HFFc6 (cell line): Measurements from ENCODE around the gene CCNY. TPM values are rescaled to one million over a fixed set of nuclear protein-coding genes. Genes with fewer than 3 reads are reported as not detected.

Experiments used
- DNase-seq: peaks from one replicate; pipeline ENCODE4 v3.0.0-alpha.2; 2018
- H3K27ac Mint-ChIP-seq: 2 replicates; pipeline ENCODE4 v1.8.0; 2020; ENCODE audit warnings: mild to moderate bottlenecking, mixed read lengths
- H3K27me3 Mint-ChIP-seq: 2 replicates; pipeline ENCODE4 v1.8.0; 2021; ENCODE audit warnings: mild to moderate bottlenecking, moderate library complexity, mixed read lengths; ENCODE audit not compliant: insufficient read depth
- H3K36me3 Mint-ChIP-seq: 2 replicates; pipeline ENCODE4 v1.8.0; 2021; ENCODE audit warnings: low read depth, mixed read lengths
- H3K4me1 Mint-ChIP-seq: 2 replicates; pipeline ENCODE4 v1.8.0; 2020; ENCODE audit warnings: low read depth, mixed read lengths
- H3K4me3 Mint-ChIP-seq: 2 replicates; pipeline ENCODE4 v1.8.0; 2020; ENCODE audit warnings: mild to moderate bottlenecking, moderate library complexity, mixed read lengths
- H3K9me3 Mint-ChIP-seq: 2 replicates; pipeline ENCODE4 v1.8.0; 2020; ENCODE audit warnings: mild to moderate bottlenecking, mixed read lengths
- CTCF ChIP-seq: fragments of 200-600 bp; sonication (generic); IDR thresholded peaks from 2 replicates; pipeline ENCODE4 v1.5.0; 2021; ENCODE audit warnings: antibody characterized with exemption, mild to moderate bottlenecking
- total RNA-seq, 6 experiments: library from RNA; stranded (reverse); fragmentation: NEBNext Ultra II Directional; extraction: Animal tissue kit (Norgen Biotek cat#: 25700); gene quantifications; 2 replicates in 1 of 6; 3 replicates in 5 of 6; pipeline ENCODE4 v1.2.3, GENCODE V29; 2021

CCNY gene
- total RNA-seq, 6 experiments from 2014 or later = 60.0 to 76.6 (median 69.9) TPM

- Mint-ChIP-seq H3K4me1 (no peaks in the 10 kb centered on the region), H3K36me3 (no peaks in the 10 kb centered on the region; the same call in 1 of the 2 replicates), H3K9me3 (no peaks in the 10 kb centered on the region), H3K4me3 (no peak overlapping the region), H3K27ac (no peak overlapping the region), H3K27me3 (peaks cover 2% of the 10 kb centered on the region)
- DNase-seq = no peak
- no peak for TF ChIP-seq CTCF
Observed at GRCh38 chr10:35523670-35524225, 187.4 kb downstream of the CCNY start.

- Mint-ChIP-seq H3K4me1 (no peaks in the 10 kb centered on the region; the same call in 1 of the 2 replicates), H3K27me3 (no peaks in the 10 kb centered on the region; the same call in 1 of the 2 replicates), H3K27ac (no peak overlapping the region), H3K4me3 (no peak overlapping the region), H3K36me3 (peaks cover 11% of the 10 kb centered on the region), H3K9me3 (no peaks in the 10 kb centered on the region)
- no peak for DNase-seq
- TF ChIP-seq CTCF = no peak
Observed at GRCh38 chr10:35526746-35527145, 190.4 kb downstream of the CCNY start.

GRCh38 chr10:35532141-35532540 is 195.8 kb downstream of the CCNY start:
- Mint-ChIP-seq H3K4me1 (peaks cover 14% of the 10 kb centered on the region), H3K27ac (no peak overlapping the region), H3K9me3 (peaks cover 10% of the 10 kb centered on the region), H3K27me3 (peaks cover 2% of the 10 kb centered on the region), H3K4me3 (no peak overlapping the region), H3K36me3 (peaks cover 49% of the 10 kb centered on the region)
- no peak for TF ChIP-seq CTCF
- DNase-seq = no peak

GRCh38 chr10:35533565-35533964 is 197.3 kb downstream of the CCNY start:
- H3K9me3 Mint-ChIP-seq = peaks cover 10% of the 10 kb centered on the region
- peaks cover 2% of the 10 kb centered on the region for H3K27me3 Mint-ChIP-seq
- H3K36me3 Mint-ChIP-seq = peaks cover 61% of the 10 kb centered on the region
- TF ChIP-seq CTCF = no peak
- no peak for DNase-seq
- H3K4me3 Mint-ChIP-seq = no peak overlapping the region
- H3K4me1 Mint-ChIP-seq = peaks cover 14% of the 10 kb centered on the region
- H3K27ac Mint-ChIP-seq = no peak overlapping the region

- H3K27ac Mint-ChIP-seq = no peak overlapping the region
Observed at GRCh38 chr10:35535136-35535535, 198.8 kb downstream of the CCNY start.

More at GRCh38 chr10:35535136-35535535, 198.8 kb downstream of the CCNY start:
- DNase-seq = no peak
- Mint-ChIP-seq H3K4me1 (peaks cover 14% of the 10 kb centered on the region), H3K4me3 (no peak overlapping the region), H3K36me3 (peaks cover 61% of the 10 kb centered on the region), H3K27me3 (peaks cover 2% of the 10 kb centered on the region), H3K9me3 (peaks cover 10% of the 10 kb centered on the region)
- TF ChIP-seq CTCF = no peak
